Calu3 (cell line): ENCODE results near the gene MISP. TPM values are rescaled to one million over a fixed set of nuclear protein-coding genes. Genes with fewer than 3 reads are reported as not detected.

Experiments
- BruUV-seq: library from RNA; stranded (reverse); fragments of 400-500 nt; replicated peaks from 2 replicates; lab custom pipeline; 2021; lab: Mats Ljungman, UMichigan
- CTCF ChIA-PET: fragments of 300-600 bp; sonication (Branson Sonifier 250); formaldehyde crosslinking; loops from one replicate; lab custom pipeline; 2022; ENCODE audit warnings: antibody characterized with exemption; lab: Charles Lee
- DNase-seq: peaks from one replicate; pipeline ENCODE4 v3.0.0; 2022
- H3K27ac Mint-ChIP-seq: one replicate; pipeline ENCODE4 v1.8.0; 2022; ENCODE audit warnings: mixed read lengths; ENCODE audit not compliant: unreplicated experiment
- H3K27me3 Mint-ChIP-seq: one replicate; pipeline ENCODE4 v1.8.0; 2022; ENCODE audit warnings: mixed read lengths; ENCODE audit not compliant: unreplicated experiment
- H3K36me3 Mint-ChIP-seq: one replicate; pipeline ENCODE4 v1.8.0; 2022; ENCODE audit warnings: mild to moderate bottlenecking, moderate library complexity, mixed read lengths; ENCODE audit not compliant: insufficient read depth, unreplicated experiment
- H3K4me1 Mint-ChIP-seq: one replicate; pipeline ENCODE4 v1.8.0; 2022; ENCODE audit warnings: mild to moderate bottlenecking, low read depth, mixed read lengths; ENCODE audit not compliant: unreplicated experiment
- H3K4me3 Mint-ChIP-seq: one replicate; pipeline ENCODE4 v1.8.0; 2022; ENCODE audit warnings: mild to moderate bottlenecking, low read depth, moderate library complexity, mixed read lengths; ENCODE audit not compliant: unreplicated experiment
- H3K9me3 Mint-ChIP-seq: one replicate; pipeline ENCODE4 v1.8.0; 2022; ENCODE audit warnings: low read depth, mixed read lengths; ENCODE audit not compliant: unreplicated experiment
- CTCF ChIP-seq: fragments of 200-600 bp; IDR thresholded peaks from one replicate; pipeline ENCODE4 v1.8.0; 2022; ENCODE audit warnings: antibody characterized with exemption; ENCODE audit not compliant: unreplicated experiment
- intact Hi-C: fragments of 100-400 bp; cut with micrococcal nuclease; formaldehyde crosslinking; loops from one replicate; pipeline ENCODE4 v1.10.0; 2022; ENCODE audit not compliant: unreplicated experiment
- total RNA-seq: library from RNA; stranded (reverse); gene quantifications from 2 replicates; pipeline ENCODE4 v1.2.3, GENCODE V29; 2022

Gene MISP
- total RNA-seq, 1 experiment from 2014 or later, result 73.9 TPM

- H3K27ac Mint-ChIP-seq, result no peak overlapping the region
- no peak overlapping the region for H3K4me3 Mint-ChIP-seq
- no TSS peak for BruUV-seq
- H3K4me1 Mint-ChIP-seq, result peaks cover 9% of the 10 kb centered on the region
- intact Hi-C loops, result no loop called here
- CTCF ChIA-PET, result no interaction called here
- no peaks in the 10 kb centered on the region for H3K9me3 Mint-ChIP-seq
- H3K36me3 Mint-ChIP-seq, result peaks cover 6% of the 10 kb centered on the region
- no peak for TF ChIP-seq CTCF
- H3K27me3 Mint-ChIP-seq, result no peaks in the 10 kb centered on the region
- DNase-seq, result no peak
These were observed 28.2 kb downstream of the MISP start for GRCh38 chr19:778910-779653.

DNA sequence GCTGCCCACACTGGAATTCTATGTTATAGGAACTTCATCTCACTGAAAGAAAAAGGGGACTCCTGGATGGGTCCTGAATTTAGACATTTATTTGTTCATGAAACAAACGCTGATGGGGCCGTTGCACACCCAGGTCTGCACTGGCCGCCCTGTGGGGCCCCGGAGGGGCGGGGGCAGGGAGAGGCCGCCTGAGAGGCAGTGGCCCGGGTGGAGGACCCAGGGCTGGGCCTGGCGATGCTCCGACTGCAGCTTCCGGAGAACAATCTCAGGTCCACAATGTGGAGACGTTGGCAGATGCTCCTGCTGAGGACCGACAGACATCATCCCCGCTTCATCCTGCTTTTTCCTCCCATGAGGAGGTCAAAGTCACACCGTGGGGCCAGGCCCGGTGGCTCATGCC is 30.0 kb downstream of the MISP start:
- no peak for TF ChIP-seq CTCF
- Mint-ChIP-seq H3K4me1 (peaks cover 9% of the 10 kb centered on the region), H3K27me3 (no peaks in the 10 kb centered on the region), H3K36me3 (peaks cover 6% of the 10 kb centered on the region), H3K9me3 (no peaks in the 10 kb centered on the region), H3K4me3 (no peak overlapping the region), H3K27ac (no peak overlapping the region)
- no TSS peak for BruUV-seq
- no peak for DNase-seq
- CTCF ChIA-PET, result interaction anchor here (0.5 kb wide), 1 partner anchor 158 kb away, joined by 3 read pairs; no protein-coding TSS in a partner anchor
- intact Hi-C loops, result no loop called here

GRCh38 chr19:781800-782184 is 30.9 kb downstream of the MISP start:
- BruUV-seq, result no TSS peak
- DNase-seq, result no peak
- no peak for TF ChIP-seq CTCF

GRCh38 chr19:782185-782877 is 31.4 kb downstream of the MISP start:
- Mint-ChIP-seq H3K4me3 (peak overlapping the region; percentile 54), H3K27ac (no peak overlapping the region), H3K36me3 (peaks cover 6% of the 10 kb centered on the region), H3K4me1 (peaks cover 9% of the 10 kb centered on the region), H3K9me3 (no peaks in the 10 kb centered on the region), H3K27me3 (no peaks in the 10 kb centered on the region)
- no peak for TF ChIP-seq CTCF
- CTCF ChIA-PET, result no interaction called here
- intact Hi-C loops, result no loop called here
- BruUV-seq, result no TSS peak
- peak; percentile 53 for DNase-seq

More at GRCh38 chr19:781800-782184, 30.9 kb downstream of the MISP start:
- peaks cover 9% of the 10 kb centered on the region for H3K4me1 Mint-ChIP-seq
- no peak overlapping the region for H3K27ac Mint-ChIP-seq
- peak overlapping the region; percentile 54 for H3K4me3 Mint-ChIP-seq
- no peaks in the 10 kb centered on the region for H3K9me3 Mint-ChIP-seq
- H3K27me3 Mint-ChIP-seq, result no peaks in the 10 kb centered on the region
- intact Hi-C loops, result no loop called here
- CTCF ChIA-PET, result no interaction called here
- peaks cover 6% of the 10 kb centered on the region for H3K36me3 Mint-ChIP-seq
